PFSK-1 (cell line): ENCODE measurements around the gene TDG.

Experiments
- FOXP2 ChIP-seq: optimal IDR thresholded peaks from 2 replicates; pipeline ENCODE3; 2011; ENCODE audit warnings: borderline replicate concordance, control low read depth, inconsistent platforms; ENCODE audit not compliant: insufficient read depth; ENCODE audit errors: extremely low read length, extremely low read depth
- POLR2AphosphoS5 ChIP-seq: IDR thresholded peaks from 2 replicates; pipeline ENCODE4 v1.6.1; 2012; ENCODE audit warnings: low read depth, mild to moderate bottlenecking, control low read depth, low read length, moderate library complexity
- SIN3A ChIP-seq: IDR thresholded peaks from 2 replicates; pipeline ENCODE4 v1.6.1; 2012; ENCODE audit warnings: mild to moderate bottlenecking, low read length, moderate library complexity, borderline replicate concordance; ENCODE audit not compliant: insufficient read depth
- TAF1 ChIP-seq: IDR thresholded peaks from 2 replicates; pipeline ENCODE4 v1.6.1; 2012; ENCODE audit warnings: low read length, control low read depth, borderline replicate concordance; ENCODE audit not compliant: insufficient read depth
- TF ChIP-seq, protein P1 (sequence below), 2 experiments: IDR thresholded peaks; 2 replicates each; pipeline versions ENCODE4 v1.6.1 to v1.8.0; 2011 to 2012; ENCODE audit warnings: low read depth in 2 of 2, low read length in 2 of 2, control low read depth in 1 of 2, inconsistent platforms in 1 of 2, mild to moderate bottlenecking in 1 of 2, moderate library complexity in 1 of 2; ENCODE audit not compliant: insufficient read depth in 1 of 2

DNA sequence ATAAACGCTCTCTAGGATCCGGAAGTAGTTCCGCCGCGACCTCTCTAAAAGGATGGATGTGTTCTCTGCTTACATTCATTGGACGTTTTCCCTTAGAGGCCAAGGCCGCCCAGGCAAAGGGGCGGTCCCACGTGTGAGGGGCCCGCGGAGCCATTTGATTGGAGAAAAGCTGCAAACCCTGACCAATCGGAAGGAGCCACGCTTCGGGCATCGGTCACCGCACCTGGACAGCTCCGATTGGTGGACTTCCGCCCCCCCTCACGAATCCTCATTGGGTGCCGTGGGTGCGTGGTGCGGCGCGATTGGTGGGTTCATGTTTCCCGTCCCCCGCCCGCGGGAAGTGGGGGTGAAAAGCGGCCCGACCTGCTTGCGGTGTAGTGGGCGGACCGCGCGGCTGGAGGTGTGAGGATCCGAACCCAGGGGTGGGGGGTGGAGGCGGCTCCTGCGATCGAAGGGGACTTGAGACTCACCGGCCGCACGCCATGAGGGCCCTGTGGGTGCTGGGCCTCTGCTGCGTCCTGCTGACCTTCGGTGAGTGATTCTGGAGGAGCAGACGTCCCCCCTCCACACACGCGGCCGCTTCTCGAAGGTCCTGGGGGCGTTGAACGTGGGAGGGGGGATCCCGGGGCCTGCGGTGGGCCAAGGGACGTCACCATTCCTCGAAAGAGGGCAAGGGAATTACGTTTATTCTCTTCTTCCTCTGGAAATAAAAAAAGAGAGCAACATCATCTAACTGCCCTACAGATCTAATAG is 35.5 kb upstream of the TDG start, which contains the start of gene HSP90B1:
- TF ChIP-seq, protein P1, sequence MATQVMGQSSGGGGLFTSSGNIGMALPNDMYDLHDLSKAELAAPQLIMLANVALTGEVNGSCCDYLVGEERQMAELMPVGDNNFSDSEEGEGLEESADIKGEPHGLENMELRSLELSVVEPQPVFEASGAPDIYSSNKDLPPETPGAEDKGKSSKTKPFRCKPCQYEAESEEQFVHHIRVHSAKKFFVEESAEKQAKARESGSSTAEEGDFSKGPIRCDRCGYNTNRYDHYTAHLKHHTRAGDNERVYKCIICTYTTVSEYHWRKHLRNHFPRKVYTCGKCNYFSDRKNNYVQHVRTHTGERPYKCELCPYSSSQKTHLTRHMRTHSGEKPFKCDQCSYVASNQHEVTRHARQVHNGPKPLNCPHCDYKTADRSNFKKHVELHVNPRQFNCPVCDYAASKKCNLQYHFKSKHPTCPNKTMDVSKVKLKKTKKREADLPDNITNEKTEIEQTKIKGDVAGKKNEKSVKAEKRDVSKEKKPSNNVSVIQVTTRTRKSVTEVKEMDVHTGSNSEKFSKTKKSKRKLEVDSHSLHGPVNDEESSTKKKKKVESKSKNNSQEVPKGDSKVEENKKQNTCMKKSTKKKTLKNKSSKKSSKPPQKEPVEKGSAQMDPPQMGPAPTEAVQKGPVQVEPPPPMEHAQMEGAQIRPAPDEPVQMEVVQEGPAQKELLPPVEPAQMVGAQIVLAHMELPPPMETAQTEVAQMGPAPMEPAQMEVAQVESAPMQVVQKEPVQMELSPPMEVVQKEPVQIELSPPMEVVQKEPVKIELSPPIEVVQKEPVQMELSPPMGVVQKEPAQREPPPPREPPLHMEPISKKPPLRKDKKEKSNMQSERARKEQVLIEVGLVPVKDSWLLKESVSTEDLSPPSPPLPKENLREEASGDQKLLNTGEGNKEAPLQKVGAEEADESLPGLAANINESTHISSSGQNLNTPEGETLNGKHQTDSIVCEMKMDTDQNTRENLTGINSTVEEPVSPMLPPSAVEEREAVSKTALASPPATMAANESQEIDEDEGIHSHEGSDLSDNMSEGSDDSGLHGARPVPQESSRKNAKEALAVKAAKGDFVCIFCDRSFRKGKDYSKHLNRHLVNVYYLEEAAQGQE (IDR thresholded peaks at IDR 0.05; ENCODE audit: insufficient read depth in 1 of 2, low read depth in 2 of 2, low read length in 2 of 2): no peak
- TF ChIP-seq TAF1 (peak; percentile 79; the same call in 1 of the 2 replicates), POLR2AphosphoS5 (peak; percentile 96), SIN3A (peak; percentile 93; the same call in 1 of the 2 replicates), FOXP2 (peak; percentile 44)
